Vagina (tissue), 2 donors: ENCODE data around the gene COPS9. TPM values are rescaled to one million over a fixed set of nuclear protein-coding genes. Genes with fewer than 3 reads are reported as not detected.

Source experiments
- DNase-seq, 2 donors: peaks; one replicate each; pipeline ENCODE4 v3.0.0-alpha.2; 2017; ENCODE audit errors: extremely low spot score in 2 of 2
- H3K27ac ChIP-seq: fragments of 200-600 bp; sonication (generic); one replicate; pipeline ENCODE4 v1.5.1; 2019
- H3K27me3 ChIP-seq: fragments of 200-600 bp; sonication (generic); one replicate; pipeline ENCODE4 v1.5.1; 2019
- H3K36me3 ChIP-seq, 2 donors: fragments of 200-600 bp; sonication (generic); one replicate each; pipeline ENCODE4 v1.5.1; 2017 to 2019
- H3K4me1 ChIP-seq: fragments of 200-600 bp; sonication (generic); one replicate; pipeline ENCODE4 v1.5.1; 2019
- H3K4me3 ChIP-seq, 2 donors: fragments of 200-600 bp; sonication (generic); 1 replicate in 1 of 2; 2 replicates in 1 of 2; pipeline ENCODE4 v1.5.1; 2016 to 2019
- H3K9me3 ChIP-seq: fragments of 200-600 bp; sonication (generic); one replicate; pipeline ENCODE4 v1.5.1; 2019
- CTCF ChIP-seq, 3 experiments: fragments of 450-650 bp in 2 of 3; fragments of 200-600 bp in 1 of 3; sonication (generic) in 1 of 3; IDR thresholded peaks; one replicate each; pipeline ENCODE4 v1.5.1; 2017 to 2019; ENCODE audit warnings: antibody characterized with exemption in 3 of 3, mild to moderate bottlenecking in 2 of 3, moderate library complexity in 2 of 3
- POLR2A ChIP-seq, 2 donors: fragments of 450-650 bp; IDR thresholded peaks; one replicate each; pipeline ENCODE4 v1.6.1; 2017; ENCODE audit warnings: antibody characterized with exemption in 2 of 2, mild to moderate bottlenecking in 2 of 2, moderate library complexity in 2 of 2
- POLR2AphosphoS5 ChIP-seq, 2 donors: sonication (generic); formaldehyde crosslinking; IDR thresholded peaks; one replicate each; pipeline ENCODE4 v1.9.0; 2017; ENCODE audit warnings: antibody characterized with exemption in 2 of 2, mild to moderate bottlenecking in 2 of 2, low read depth in 1 of 2; ENCODE audit not compliant: insufficient read depth in 1 of 2
- intact Hi-C: fragments of 100-400 bp; cut with DNase I; formaldehyde crosslinking; loops from one replicate; pipeline ENCODE4 v1.15.1; 2023
- total RNA-seq: library from RNA; depleted of rRNA; stranded (reverse); fragments of >200 nt; gene quantifications from one replicate; pipeline ENCODE4 v1.2.3, GENCODE V29; 2016

Gene COPS9
- total RNA-seq, 1 donor from 2014 or later: 170 TPM

GRCh38 chr2:240126731-240127130 is 9.4 kb downstream of the COPS9 start:
- DNase-seq: no peak

GRCh38 chr2:240125742-240126141 is 10.4 kb downstream of the COPS9 start:
- TF ChIP-seq CTCF (IDR thresholded peaks at IDR 0.05) (no peak), POLR2AphosphoS5 (IDR thresholded peaks at IDR 0.05; ENCODE audit: insufficient read depth in 1 of 2, low read depth in 1 of 2) (no peak), POLR2A (IDR thresholded peaks at IDR 0.05) (no peak)
- intact Hi-C loops: no loop called here
- no peaks in the 10 kb centered on the region for H3K4me1 ChIP-seq
- no peak overlapping the region for H3K4me3 ChIP-seq
- no peaks in the 10 kb centered on the region for H3K27me3 ChIP-seq
- peaks cover 0 to 23% of the 10 kb centered on the region in 2 donors for H3K36me3 ChIP-seq
- DNase-seq: no peak
- no peak overlapping the region for H3K27ac ChIP-seq
- no peaks in the 10 kb centered on the region for H3K9me3 ChIP-seq

More at GRCh38 chr2:240126731-240127130, 9.4 kb downstream of the COPS9 start:
- intact Hi-C loops: no loop called here
- Histone ChIP-seq H3K4me1 (no peaks in the 10 kb centered on the region), H3K27me3 (no peaks in the 10 kb centered on the region), H3K36me3 (peaks cover 0 to 33% of the 10 kb centered on the region in 2 donors), H3K4me3 (no peak overlapping the region), H3K27ac (no peak overlapping the region), H3K9me3 (no peaks in the 10 kb centered on the region)
- TF ChIP-seq POLR2AphosphoS5 (IDR thresholded peaks at IDR 0.05; ENCODE audit: insufficient read depth in 1 of 2, low read depth in 1 of 2) (no peak), POLR2A (IDR thresholded peaks at IDR 0.05) (no peak), CTCF (IDR thresholded peaks at IDR 0.05) (no peak)

GRCh38 chr2:240124651-240125030 is 11.5 kb downstream of the COPS9 start:
- DNase-seq: no peak
- Histone ChIP-seq H3K27ac (no peak overlapping the region), H3K4me1 (no peaks in the 10 kb centered on the region), H3K36me3 (peaks cover 0 to 13% of the 10 kb centered on the region in 2 donors), H3K27me3 (no peaks in the 10 kb centered on the region), H3K4me3 (no peak overlapping the region), H3K9me3 (no peaks in the 10 kb centered on the region)
- TF ChIP-seq POLR2AphosphoS5 (IDR thresholded peaks at IDR 0.05; ENCODE audit: insufficient read depth in 1 of 2, low read depth in 1 of 2) (no peak), POLR2A (IDR thresholded peaks at IDR 0.05) (no peak), CTCF (IDR thresholded peaks at IDR 0.05) (no peak)
- intact Hi-C loops: no loop called here

GRCh38 chr2:240123821-240124650 is 12.1 kb downstream of the COPS9 start:
- Histone ChIP-seq H3K4me1 (no peaks in the 10 kb centered on the region), H3K4me3 (no peak overlapping the region), H3K9me3 (no peaks in the 10 kb centered on the region), H3K27ac (no peak overlapping the region), H3K36me3 (peaks cover 0 to 9% of the 10 kb centered on the region in 2 donors), H3K27me3 (no peaks in the 10 kb centered on the region)
- TF ChIP-seq POLR2AphosphoS5 (IDR thresholded peaks at IDR 0.05; ENCODE audit: insufficient read depth in 1 of 2, low read depth in 1 of 2): no peak
- no peak for TF ChIP-seq POLR2A (IDR thresholded peaks at IDR 0.05)
- no peak for TF ChIP-seq CTCF (IDR thresholded peaks at IDR 0.05)
- no peak for DNase-seq
- intact Hi-C loops: no loop called here

- Histone ChIP-seq H3K4me1 (no peaks in the 10 kb centered on the region), H3K27ac (no peak overlapping the region), H3K36me3 (no peaks in the 10 kb centered on the region), H3K9me3 (no peaks in the 10 kb centered on the region), H3K27me3 (no peaks in the 10 kb centered on the region), H3K4me3 (no peak overlapping the region)
- intact Hi-C loops: no loop called here
- TF ChIP-seq CTCF (IDR thresholded peaks at IDR 0.05) (no peak), POLR2A (IDR thresholded peaks at IDR 0.05) (no peak), POLR2AphosphoS5 (IDR thresholded peaks at IDR 0.05; ENCODE audit: insufficient read depth in 1 of 2, low read depth in 1 of 2) (no peak)
- no peak for DNase-seq
Measured at GRCh38 chr2:240121675-240122074, 14.4 kb downstream of the COPS9 start.
